GM12872 (cell line): Measurements from ENCODE around the gene FAM221A.

ENCODE experiments used
- CTCF ChIP-seq: IDR thresholded peaks from 3 replicates; pipeline ENCODE4 v1.5.1; 2011; ENCODE audit warnings: low read depth, mild to moderate bottlenecking, low read length, moderate library complexity; ENCODE audit not compliant: insufficient read depth

FAM221A gene

GRCh38 chr7:23712368-23713284 lies 32.6 kb downstream of the FAM221A start:
- 0 out of 3 replicates have a peak, but pooled peaks have one; percentile 26 for TF ChIP-seq CTCF

- TF ChIP-seq CTCF, result no peak
Observed at GRCh38 chr7:23713285-23714149, 33.5 kb downstream of the FAM221A start.

- no peak for TF ChIP-seq CTCF
Observed at GRCh38 chr7:23714150-23714464, 34.1 kb downstream of the FAM221A start.

GRCh38 chr7:23714579-23714978 lies 34.6 kb downstream of the FAM221A start:
- TF ChIP-seq CTCF, result no peak

- TF ChIP-seq CTCF, result no peak
Observed at GRCh38 chr7:23715099-23715498, 35.1 kb downstream of the FAM221A start.

- no peak for TF ChIP-seq CTCF
Observed at GRCh38 chr7:23717788-23718187, 37.8 kb downstream of the FAM221A start.

GRCh38 chr7:23721456-23721855 lies 41.5 kb downstream of the FAM221A start:
- TF ChIP-seq CTCF, result no peak
